Activated naive CD4-positive, alpha-beta T cell treated with anti-CD3 and anti-CD28 coated beads, Interleukin-2, amount 50 U/mL, for 72 hours (primary cell): ENCODE measurements around the gene FXYD1. TPM values are rescaled to one million over a fixed set of nuclear protein-coding genes. Genes with fewer than 3 reads are reported as not detected.
"Not testable (repeated sequence)": the region's sequence is repeated elsewhere in the genome, so short reads cannot be mapped to it uniquely, and the experiment has no call there.

Source experiments
- ATAC-seq, 2 donors: fragments of 150-1000 bp; cut with Tn5 transposase; 2 replicates each; pipeline ENCODE4 v1.10.0; 2021; ENCODE audit warnings: mild to moderate bottlenecking in 2 of 2, moderate library complexity in 2 of 2
- DNase-seq, 2 donors: peaks; one replicate each; pipeline ENCODE4 v3.0.0; 2021 to 2022; ENCODE audit warnings: low spot score in 2 of 2
- H3K27ac Mint-ChIP-seq, 2 donors: one replicate each; pipeline ENCODE4 v1.8.0; 2022; ENCODE audit warnings: mild to moderate bottlenecking in 2 of 2, mixed read lengths in 2 of 2
- H3K36me3 Mint-ChIP-seq, 2 donors: one replicate each; pipeline ENCODE4 v1.8.0; 2022; ENCODE audit warnings: mixed read lengths in 2 of 2
- H3K9me3 Mint-ChIP-seq, 2 donors: one replicate each; pipeline ENCODE4 v1.8.0; 2022; ENCODE audit warnings: mixed read lengths in 2 of 2
- total RNA-seq, 2 donors: library from RNA; stranded (reverse); gene quantifications; one replicate each; pipeline ENCODE4 v1.2.3, GENCODE V29; 2022

FXYD1 gene
- total RNA-seq, 2 donors from 2014 or later, result 1.4 to 2.1 TPM

GRCh38 chr19:35144600-35145436 is 6.2 kb downstream of the FXYD1 start:
- no peak for ATAC-seq
- Mint-ChIP-seq H3K36me3 (no peaks in the 10 kb centered on the region), H3K9me3 (no peaks in the 10 kb centered on the region), H3K27ac (no peak overlapping the region)
- DNase-seq, result no peak

GRCh38 chr19:35146746-35147459 is 8.3 kb downstream of the FXYD1 start:
- H3K9me3 Mint-ChIP-seq, result no peaks in the 10 kb centered on the region
- DNase-seq, result no peak
- H3K36me3 Mint-ChIP-seq, result no peaks in the 10 kb centered on the region
- ATAC-seq, result no peak
- peak overlapping the region in 1 of 2 donors; percentile 45 for H3K27ac Mint-ChIP-seq

- Mint-ChIP-seq H3K36me3 (no peaks in the 10 kb centered on the region), H3K27ac (no peak overlapping the region), H3K9me3 (no peaks in the 10 kb centered on the region)
- DNase-seq (no peak), ATAC-seq (no peak)
Observed at GRCh38 chr19:35149463-35149862, 10.8 kb downstream of the FXYD1 start.

- H3K27ac Mint-ChIP-seq, result no peak overlapping the region
- H3K36me3 Mint-ChIP-seq, result peaks cover 9 to 10% of the 10 kb centered on the region in 2 donors
- no peak for DNase-seq
- no peak for ATAC-seq
- H3K9me3 Mint-ChIP-seq, result no peaks in the 10 kb centered on the region
Observed at GRCh38 chr19:35150445-35150844, 11.8 kb downstream of the FXYD1 start.

- ATAC-seq, result no peak
- DNase-seq, result no peak
- H3K9me3 Mint-ChIP-seq, result no peaks in the 10 kb centered on the region
- no peak overlapping the region for H3K27ac Mint-ChIP-seq
- H3K36me3 Mint-ChIP-seq, result peaks cover 19 to 20% of the 10 kb centered on the region in 2 donors
Observed at GRCh38 chr19:35151273-35152065, 12.8 kb downstream of the FXYD1 start.

GRCh38 chr19:35153129-35153522 is 14.5 kb downstream of the FXYD1 start:
- Mint-ChIP-seq H3K36me3 (peaks cover 33 to 36% of the 10 kb centered on the region in 2 donors), H3K27ac (peak overlapping the region; percentile 78 to 99)
- not testable (repeated sequence) for ATAC-seq, H3K9me3 Mint-ChIP-seq, DNase-seq

GRCh38 chr19:35153701-35154524 is 15.3 kb downstream of the FXYD1 start:
- DNase-seq (peak in 1 of 2 donors; percentile 82), ATAC-seq (peak; percentile 44 to 72)
- Mint-ChIP-seq H3K36me3 (peaks cover 41 to 44% of the 10 kb centered on the region in 2 donors), H3K9me3 (no peaks in the 10 kb centered on the region), H3K27ac (peak overlapping the region; percentile 98 to 99)

GRCh38 chr19:35154525-35155406 is 16.1 kb downstream of the FXYD1 start, which contains the start of gene FXYD5:
Gene FXYD5 (plus strand): TSS chr19:35154735. CDS start chr19:35155551, 816 bp downstream.
- no peaks in the 10 kb centered on the region for H3K9me3 Mint-ChIP-seq
- peaks cover 49 to 52% of the 10 kb centered on the region in 2 donors for H3K36me3 Mint-ChIP-seq
- DNase-seq, result peak; percentile 70 to 86
- ATAC-seq, result peak; percentile 84 to 89
- peak within 1 kb of the TSS; percentile 98 to 99 for H3K27ac Mint-ChIP-seq

GRCh38 chr19:35155441-35155840 is 16.8 kb downstream of the FXYD1 start:
- Mint-ChIP-seq H3K27ac (peak overlapping the region; percentile 98 to 99), H3K36me3 (peaks cover 54 to 57% of the 10 kb centered on the region in 2 donors), H3K9me3 (no peaks in the 10 kb centered on the region)
- DNase-seq, result peak in 1 of 2 donors; percentile 38
- peak; percentile 29 to 60 for ATAC-seq

GRCh38 chr19:35155981-35156672 is 17.5 kb downstream of the FXYD1 start:
- H3K9me3 Mint-ChIP-seq, result peaks cover 0 to under 1% of the 10 kb centered on the region in 2 donors
- peak overlapping the region; percentile 98 to 99 for H3K27ac Mint-ChIP-seq
- DNase-seq (no peak), ATAC-seq (no peak)
- peaks cover 60 to 63% of the 10 kb centered on the region in 2 donors for H3K36me3 Mint-ChIP-seq

- Mint-ChIP-seq H3K9me3 (peaks cover 4 to 6% of the 10 kb centered on the region in 2 donors), H3K27ac (peak overlapping the region; percentile 98 to 99), H3K36me3 (peaks cover 66 to 69% of the 10 kb centered on the region in 2 donors)
- ATAC-seq, result no peak
- no peak for DNase-seq
Observed at GRCh38 chr19:35156673-35157014, 18.0 kb downstream of the FXYD1 start.

- no peak for ATAC-seq
- DNase-seq, result no peak
- Mint-ChIP-seq H3K27ac (peak overlapping the region in 1 of 2 donors; percentile 52), H3K36me3 (peaks cover 73 to 76% of the 10 kb centered on the region in 2 donors), H3K9me3 (peaks cover 8 to 11% of the 10 kb centered on the region in 2 donors)
Observed at GRCh38 chr19:35157431-35157830, 18.8 kb downstream of the FXYD1 start.

- peaks cover 94 to 97% of the 10 kb centered on the region in 2 donors for H3K36me3 Mint-ChIP-seq
- peak overlapping the region in 1 of 2 donors; percentile 13 for H3K27ac Mint-ChIP-seq
- ATAC-seq, result no peak
Observed at GRCh38 chr19:35159606-35160005, 21.0 kb downstream of the FXYD1 start.

GRCh38 chr19:35160629-35161433 is 22.2 kb downstream of the FXYD1 start:
- DNase-seq (no peak), ATAC-seq (no peak)
- H3K36me3 Mint-ChIP-seq, result peaks cover 94 to 97% of the 10 kb centered on the region in 2 donors
- peak overlapping the region; percentile 40 to 46 for H3K27ac Mint-ChIP-seq
- H3K9me3 Mint-ChIP-seq, result peaks cover 17 to 32% of the 10 kb centered on the region in 2 donors

More at GRCh38 chr19:35159606-35160005, 21.0 kb downstream of the FXYD1 start:
- peaks cover 17 to 27% of the 10 kb centered on the region in 2 donors for H3K9me3 Mint-ChIP-seq
- DNase-seq, result no peak
